Fibroblast of skin of left quadriceps (primary cell): Measurements from ENCODE around the gene AGRN.
A peak's percentile ranks its signal among the peaks of the same experiment; 100 is the strongest.
"Not testable (repeated sequence)": the region's sequence is repeated elsewhere in the genome, so short reads cannot be mapped to it uniquely, and the experiment has no call there.

Experiments
- DNase-seq, 2 experiments: peaks; one replicate each; pipeline ENCODE4 v3.0.0-alpha.2; 2013; ENCODE audit warnings: low read depth in 2 of 2

The AGRN gene

DNA sequence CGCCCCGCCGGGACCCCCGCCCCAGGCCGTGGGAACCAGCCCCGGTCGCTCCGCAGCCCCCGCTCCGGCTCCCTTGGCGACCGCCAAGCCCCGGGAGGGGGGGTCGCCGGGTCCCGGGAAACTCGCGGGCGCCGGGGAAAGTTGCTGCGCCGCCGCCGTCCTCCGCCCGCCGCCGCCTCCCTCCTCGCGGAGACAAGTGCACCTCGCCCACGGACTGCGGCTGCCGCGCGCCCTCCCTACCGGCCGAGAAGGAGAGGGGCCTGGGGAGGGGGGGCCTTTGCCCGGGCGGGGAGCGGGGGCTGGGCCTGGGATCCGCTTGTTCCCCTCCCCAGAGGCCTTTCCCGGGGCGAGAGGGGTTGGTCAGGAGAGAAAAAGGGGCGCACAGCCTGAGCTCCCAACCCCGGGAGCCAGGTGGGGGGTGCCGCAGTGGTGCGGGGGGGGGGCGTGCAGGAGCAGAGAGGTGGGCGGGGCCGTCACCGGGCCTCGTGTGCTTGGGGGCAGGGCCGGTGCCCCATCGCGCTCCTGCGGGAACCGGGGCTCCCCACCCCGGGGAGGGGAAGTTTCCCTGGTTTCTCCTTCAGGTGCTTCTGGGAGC, 592 bp downstream of the AGRN start:
- no peak for DNase-seq

DNA sequence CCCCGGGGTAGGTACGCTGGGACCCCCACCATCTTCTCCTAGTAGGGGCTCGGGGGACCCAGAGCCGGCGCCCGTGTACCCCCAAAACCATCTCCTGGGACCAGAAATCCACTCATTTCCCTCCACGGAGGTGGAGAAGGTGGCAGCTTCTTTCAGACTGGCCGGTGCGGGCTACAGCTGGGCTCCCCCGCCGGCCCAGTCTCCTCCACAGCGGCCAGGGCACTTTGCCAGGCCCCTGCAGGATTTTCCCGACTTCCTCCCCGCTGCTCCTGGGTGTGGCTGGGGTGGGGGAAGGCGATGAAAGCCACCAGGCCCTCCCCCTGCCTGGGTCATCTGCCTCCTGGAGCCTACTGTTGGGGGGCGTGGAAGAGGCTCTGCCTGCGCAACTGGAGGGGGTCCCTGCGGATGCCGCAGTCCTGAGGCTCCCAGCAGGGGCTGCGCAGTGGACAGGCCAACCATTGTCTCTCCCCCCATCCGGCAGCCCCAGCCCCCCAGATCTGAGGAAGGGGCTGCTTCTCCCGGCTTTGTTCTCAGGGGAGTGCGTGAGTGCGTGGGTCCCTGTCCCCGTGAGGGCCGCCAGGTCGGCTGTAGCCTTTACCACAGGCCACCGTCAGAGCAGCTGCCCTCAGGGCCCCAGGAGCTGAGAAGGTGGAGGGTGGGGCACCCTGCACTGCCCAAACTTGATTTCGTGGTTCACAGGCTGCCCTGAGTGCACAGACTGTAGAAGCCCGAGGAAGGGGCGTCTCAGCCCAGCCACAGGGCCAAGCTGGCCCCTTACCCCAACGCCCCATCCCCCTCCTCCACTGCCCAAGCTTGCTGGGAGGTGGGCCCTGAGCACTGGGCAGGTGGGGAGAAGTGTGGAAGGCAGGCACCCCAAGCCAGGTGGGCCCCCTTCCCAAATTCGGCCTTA, 1.3 kb downstream of the AGRN start:
- peak in 1 of 2 experiments; percentile 53 for DNase-seq

DNA sequence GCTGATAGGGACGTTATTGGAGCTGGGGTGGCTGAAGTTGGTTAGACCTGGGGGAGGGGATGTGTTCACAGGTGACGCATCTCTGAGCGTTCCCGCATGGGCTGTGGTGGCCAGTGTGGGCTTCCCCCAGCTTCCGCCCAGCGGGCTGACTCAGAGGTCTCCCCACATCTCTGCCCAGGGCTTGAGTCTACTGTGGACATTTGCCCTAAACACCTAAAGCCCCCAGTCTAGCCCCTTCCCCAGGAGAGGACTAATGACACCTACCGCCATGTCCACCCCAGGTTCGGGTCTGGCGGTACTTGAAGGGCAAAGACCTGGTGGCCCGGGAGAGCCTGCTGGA, 2.0 kb downstream of the AGRN start:
- DNase-seq: no peak

DNA sequence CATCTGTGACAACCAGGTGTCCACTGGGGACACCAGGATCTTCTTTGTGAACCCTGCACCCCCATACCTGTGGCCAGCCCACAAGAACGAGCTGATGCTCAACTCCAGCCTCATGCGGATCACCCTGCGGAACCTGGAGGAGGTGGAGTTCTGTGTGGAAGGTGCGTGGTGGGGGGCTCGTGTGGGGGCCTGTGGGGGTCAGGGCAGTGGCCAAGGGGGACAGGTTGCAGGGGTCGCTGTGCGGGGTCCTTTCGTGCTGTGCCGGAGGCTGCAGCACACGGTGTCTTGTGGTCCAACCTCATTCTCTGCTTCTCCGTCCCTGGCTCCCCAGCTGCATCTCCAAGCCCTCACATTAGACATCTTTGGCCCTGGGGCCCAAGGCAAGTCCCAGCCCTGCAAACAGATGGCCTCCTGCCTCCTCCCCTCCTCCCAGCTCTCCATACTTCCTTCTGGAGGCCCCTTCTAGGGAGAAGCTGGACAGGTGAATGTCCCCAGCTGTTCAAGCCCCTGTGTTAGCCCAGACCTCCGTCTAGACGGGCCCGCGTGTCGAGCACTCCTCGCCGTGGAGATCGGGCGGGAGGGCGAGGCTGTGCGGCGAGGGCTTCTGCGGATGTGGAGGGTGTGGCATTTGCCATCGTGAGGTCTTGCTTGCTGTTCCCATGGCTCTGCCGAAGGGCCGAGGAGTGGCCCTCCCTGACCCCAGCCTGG, 2.5 kb downstream of the AGRN start:
- no peak for DNase-seq

DNA sequence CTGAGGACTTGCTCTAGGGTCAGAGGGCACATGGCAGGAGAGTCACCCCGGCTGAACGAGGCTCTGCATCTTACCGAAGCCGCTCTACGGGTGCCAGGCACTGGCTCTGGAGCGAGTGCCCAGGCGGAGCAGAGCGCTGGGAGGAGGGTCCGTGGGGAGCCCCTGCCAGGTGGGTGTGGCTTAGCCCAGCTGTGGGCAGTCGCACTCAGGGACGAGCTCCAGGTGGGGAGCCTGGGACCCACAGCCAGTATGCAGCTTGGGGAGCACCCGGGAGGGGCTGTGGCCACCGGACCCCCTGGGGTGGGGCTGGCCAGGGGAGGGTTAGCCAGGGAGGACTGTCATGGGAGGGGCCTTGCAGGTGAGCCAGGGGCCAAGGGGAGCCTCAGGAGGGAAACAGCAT, 3.8 kb downstream of the AGRN start:
- no peak for DNase-seq

DNA sequence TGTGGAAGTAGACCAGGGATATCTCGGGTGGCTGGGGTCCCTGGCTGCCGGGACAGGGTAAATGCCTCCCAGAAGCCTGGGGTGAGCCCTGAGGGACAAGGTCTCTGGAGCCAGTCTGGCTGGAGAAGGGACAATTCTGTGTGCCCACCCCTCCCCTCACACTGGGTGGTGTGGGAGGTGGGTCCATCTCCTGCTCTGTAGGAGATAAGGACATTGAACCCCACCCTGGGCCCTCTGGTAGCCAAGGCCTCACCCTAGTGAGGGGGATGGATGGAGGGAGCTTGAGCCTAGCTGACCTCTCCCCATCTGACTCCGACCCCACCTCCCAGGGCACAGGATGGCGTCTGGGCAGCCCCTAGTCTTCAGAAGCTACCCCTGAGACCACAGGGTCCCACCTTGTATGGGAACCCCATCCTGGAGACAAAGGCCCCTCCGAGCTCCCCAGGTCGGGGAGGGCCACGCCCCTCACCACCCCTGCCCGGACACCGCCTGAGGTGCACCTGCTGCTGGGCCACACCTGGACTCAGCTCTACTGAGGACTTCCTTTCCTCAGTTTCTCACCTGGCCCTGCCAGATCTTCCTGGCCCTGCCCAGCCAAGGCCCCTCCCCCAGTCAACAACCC, 4.3 kb downstream of the AGRN start:
- no peak for DNase-seq

DNA sequence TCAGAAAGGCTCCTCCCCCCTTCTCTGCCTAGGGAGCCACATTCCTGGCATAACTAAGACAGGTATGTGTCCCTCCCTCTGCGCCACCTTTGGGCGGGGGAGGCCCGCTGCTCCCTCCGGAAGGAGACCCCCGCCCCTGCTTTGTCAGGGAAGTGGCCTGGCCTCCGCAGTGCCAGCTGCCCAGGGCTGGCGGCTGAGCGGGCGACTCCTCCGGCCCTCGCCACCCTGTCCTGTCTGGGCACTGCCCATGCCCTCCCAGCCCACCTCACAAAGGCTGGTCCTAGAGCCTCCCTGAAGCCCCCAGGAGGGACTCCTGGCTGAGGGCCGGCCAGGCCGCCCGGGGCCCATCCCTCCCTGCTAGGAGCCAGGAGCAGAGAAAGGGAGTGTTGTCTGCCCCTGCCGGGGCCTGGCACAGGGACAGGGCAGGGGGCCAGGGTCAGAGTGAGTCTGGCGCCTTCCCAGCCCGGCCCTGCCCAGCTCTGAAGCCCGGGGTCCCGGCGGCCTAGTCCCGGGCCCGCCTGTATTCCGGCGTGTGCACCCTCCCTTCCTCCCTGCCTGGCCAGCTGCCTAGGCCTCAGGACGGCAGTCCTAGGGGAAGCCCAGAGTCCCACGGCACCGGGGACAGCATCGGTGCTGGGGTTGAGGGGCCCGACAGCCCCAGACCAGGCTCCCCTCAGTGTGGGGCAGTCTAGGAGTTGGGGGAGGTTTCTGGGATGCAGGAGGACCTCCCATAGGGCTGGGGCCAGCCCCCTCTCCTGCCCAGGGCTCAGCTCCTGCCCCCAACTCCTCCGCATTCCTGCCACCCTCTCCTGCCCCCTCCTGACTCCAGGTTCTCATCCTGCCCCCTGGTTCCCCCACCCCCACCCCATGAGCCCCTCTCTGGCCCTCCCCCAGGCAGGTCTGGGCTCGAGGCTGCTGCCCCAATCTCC, 5.1 kb downstream of the AGRN start:
- DNase-seq: no peak

DNA sequence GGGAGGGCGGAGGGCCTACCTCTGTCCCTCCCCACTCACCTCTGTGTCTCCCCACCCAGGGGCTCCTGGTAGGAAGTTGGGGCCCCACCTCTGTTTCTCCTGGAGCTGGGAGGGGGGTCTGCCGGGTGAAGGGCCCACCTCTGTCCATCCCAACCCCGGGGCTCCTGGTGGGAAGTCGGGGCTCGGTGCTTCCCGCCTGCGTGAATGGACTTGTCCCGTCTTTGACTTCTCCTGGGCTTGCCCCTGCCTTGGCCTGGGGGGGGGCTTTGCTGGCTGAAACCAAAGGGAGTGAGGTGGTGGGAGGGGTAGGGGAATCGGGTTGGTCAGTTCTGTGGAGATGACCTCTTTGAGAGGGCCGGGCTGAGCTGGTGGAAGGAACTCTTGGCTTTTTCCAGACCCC, 5.8 kb downstream of the AGRN start:
- no peak for DNase-seq

DNA sequence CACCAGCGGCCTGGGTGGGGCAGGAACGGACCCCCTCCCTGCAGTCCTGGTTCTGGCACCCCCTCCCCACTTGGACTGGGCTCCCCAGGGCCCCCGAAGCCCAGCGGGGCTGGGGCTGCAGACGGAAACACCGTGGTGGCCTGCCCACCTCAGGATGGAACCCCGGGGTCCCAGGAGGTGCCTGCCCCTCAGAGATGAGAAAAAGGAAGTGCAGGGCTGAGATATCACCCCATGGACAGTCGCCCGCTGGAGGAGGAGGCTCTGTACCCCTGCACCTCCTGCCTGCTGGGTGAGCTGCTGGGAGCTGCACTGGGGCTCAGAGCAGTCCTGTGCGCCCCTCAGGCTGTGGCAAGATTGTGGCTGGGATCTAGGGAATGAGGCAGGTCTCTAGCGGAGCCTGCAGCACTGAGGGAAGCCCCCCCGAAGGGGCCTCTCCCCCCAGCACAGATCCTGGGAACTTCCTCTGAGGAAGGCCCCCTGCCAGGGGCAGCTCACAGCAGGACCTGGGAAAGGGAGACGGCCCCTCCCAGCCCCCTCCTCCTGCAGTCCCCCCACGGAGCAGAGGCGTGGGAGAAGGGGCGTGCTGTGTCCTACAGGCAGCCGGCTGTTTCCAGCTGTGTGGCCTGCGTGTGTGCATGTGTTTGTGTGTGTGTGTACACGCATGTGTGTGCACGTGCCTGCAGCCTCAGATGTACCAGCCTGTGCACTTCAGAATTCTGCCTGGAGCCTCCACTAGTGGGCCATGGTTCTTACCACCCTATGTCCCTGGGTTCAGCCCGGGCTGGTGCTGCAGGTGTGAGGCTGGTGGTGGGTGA, 6.9 kb downstream of the AGRN start:
- no peak for DNase-seq

DNA sequence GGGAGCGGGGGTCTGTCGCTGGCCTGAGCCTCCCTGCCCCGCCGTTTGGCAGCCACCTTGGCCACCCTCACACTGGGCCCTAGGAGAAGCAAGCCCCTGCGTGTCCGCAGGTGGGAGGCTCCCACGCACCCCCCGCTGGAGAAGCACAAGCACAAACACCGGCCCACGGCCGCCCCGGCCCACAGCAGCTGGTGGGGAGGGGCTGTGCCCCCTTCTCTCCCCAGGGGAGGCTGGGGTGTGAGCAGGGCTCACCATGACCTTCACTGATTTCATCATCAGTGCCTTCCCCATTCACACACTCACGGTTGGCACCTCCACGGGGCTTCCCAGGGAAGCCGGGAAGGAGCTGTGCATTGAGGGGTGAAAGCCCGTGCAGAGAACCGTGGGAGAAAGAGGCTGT, 7.9 kb downstream of the AGRN start:
- no peak for DNase-seq

DNA sequence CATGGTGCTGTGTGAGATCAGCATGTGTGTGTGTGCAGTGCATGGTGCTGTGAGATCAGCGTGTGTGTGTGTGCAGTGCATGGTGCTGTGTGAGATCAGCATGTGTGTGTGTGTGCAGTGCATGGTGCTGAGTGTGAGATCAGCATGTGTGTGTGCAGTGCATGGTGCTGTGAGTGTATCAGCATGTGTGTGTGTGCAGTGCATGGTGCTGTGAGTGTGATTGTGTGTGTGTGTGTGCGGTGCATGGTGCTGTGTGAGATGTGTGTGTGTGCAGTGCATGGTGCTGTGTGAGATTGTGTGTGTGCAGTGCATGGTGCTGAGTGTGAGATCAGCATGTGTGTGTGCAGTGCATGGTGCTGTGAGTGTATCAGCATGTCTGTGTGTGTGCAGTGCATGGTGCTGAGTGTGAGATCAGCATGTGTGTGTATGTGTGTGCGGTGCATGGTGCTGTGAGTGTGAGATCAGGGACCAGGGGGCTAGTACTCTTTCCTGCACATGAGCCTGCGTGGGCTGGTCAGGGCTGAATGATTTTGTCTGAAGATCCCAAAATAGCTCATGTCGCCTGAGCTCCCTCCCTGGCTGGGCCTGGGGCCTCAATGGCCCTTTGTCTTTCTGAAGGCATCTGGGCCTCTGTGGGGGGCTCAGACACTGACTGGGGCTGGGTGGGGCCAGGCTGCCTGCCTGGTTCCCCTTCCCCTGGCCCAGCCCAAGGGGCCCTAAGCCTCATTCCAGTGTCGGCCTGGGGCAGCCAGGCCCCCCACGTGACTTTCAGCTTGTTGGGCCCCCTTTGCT, 11.1 kb downstream of the AGRN start:
- DNase-seq: not testable (repeated sequence)

DNA sequence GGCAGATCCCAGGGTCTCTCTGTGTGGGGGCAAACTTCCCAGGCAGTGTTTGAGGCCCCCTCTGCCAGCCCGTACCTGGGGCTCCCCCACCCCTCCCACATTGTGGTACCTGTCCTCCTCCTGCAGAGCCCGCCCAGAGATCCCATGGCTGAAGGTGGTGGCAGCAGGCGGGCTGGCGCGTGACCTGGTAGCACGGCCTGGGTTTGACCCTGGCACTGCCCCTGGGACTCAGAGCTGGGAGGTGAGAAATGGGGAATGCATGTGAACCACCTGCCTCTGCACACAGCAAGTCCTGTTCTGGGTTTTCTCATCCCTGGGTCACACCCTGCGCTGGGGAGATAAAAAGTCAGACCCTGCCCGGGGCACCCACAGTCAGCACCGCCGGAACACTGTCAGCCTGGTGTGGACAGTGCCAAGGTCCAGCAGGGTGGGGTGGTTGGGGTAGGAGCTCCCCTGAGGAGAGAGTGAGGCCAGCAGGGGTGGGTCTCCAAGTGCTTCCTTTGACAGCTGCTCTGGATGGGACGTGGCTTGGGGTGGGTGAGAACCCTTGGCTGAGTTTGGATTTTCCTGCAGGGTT, 11.8 kb downstream of the AGRN start:
- DNase-seq: no peak

DNA sequence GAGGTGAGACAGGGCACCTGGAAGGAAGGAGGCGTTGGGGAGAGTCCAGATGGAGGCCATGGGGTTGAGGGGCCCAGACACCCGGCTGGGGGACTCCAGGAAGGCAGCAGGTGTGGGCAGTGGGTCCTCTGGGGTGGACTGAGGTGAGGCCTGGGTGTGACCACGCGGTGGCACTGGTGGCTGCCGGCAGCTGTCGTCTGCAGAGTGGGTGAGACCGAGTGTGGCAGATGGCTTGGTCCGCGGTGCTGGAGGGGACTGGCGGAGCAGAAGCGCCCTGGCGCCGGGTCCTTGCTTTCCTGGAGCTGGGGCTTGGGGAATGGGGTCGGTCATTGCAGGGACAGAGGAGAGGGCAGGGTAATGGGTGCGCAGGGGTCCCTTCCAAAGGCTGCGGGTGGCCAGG, 12.5 kb downstream of the AGRN start:
- no peak for DNase-seq

DNA sequence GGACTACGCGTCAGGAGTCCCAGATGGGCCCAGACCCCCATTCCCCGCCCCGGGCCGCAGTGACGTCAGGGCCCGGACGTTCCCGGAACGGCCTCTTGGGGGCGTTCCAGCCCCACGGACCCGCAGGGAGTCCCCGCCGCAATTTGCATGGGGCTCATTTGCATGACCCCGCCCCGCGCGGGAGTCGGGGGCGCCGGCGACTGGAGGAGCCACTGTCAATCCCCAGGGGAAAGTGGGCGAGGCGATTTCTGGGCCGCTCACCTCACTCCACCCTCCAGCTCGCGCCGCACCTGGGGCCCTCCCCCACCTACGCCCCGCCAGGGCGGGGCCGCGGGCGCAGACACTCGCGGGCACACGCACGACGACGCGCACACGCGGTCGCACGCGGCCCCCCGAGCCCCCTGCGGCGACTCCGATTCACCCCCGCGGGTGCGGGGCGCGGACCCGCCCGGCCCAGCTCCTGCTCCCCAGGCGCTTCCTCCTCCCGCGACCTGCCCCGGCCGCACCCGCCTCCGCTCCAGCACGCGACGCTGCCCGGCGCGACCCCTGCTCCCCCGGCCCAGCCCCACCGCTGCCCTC, 13.2 kb downstream of the AGRN start:
- peak; percentile 32 to 40 for DNase-seq

DNA sequence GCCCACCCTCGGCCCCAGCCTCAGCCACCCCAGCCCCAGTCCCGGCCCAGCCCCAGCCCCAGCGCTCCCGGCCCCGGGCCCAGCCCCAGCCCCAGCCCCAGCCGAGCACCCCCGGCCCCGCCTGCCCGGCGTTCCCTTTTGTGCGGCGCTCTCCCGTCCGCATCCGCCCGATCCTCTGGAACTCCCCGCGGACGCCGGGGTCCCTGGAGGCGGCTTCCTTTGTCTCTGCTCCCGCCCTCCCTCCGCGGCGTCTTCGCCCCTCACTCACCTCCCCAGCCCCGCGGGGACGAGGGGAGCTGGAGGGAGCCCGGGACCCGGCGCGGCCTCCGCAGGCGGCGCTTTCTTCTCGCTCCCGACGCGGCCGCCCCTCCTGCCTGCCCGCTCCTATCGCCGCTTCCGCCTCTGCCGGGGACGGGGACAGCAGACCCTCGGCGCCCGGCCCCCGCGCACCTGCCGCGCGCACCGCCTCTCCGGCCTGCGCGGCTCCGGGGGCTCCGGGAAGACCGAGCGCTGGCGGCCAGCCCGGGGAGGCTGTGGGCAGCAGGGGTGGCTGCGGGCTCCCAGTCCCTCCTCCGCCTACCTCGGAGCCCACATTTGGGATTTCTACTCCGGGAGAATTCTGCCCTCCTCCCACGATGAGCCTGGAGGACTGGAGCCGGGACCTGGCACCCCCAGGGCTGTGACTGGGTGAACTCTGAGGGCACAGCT, 14.0 kb downstream of the AGRN start:
- DNase-seq: no peak

DNA sequence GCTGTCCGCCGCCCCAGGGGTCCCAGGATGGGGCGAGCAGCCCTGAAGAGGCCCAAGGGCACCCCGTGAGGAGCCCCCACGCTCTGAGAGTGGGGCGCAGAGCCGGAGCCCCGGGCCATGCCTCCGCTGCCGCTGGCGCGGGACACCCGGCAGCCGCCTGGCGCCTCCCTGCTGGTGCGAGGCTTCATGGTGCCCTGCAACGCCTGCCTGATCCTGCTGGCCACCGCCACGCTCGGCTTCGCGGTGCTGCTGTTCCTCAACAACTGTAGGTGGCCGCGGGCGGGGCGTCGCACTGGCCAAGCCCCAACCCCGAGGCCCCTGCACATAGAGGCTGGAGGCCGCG, 14.5 kb downstream of the AGRN start:
- no peak for DNase-seq

DNA sequence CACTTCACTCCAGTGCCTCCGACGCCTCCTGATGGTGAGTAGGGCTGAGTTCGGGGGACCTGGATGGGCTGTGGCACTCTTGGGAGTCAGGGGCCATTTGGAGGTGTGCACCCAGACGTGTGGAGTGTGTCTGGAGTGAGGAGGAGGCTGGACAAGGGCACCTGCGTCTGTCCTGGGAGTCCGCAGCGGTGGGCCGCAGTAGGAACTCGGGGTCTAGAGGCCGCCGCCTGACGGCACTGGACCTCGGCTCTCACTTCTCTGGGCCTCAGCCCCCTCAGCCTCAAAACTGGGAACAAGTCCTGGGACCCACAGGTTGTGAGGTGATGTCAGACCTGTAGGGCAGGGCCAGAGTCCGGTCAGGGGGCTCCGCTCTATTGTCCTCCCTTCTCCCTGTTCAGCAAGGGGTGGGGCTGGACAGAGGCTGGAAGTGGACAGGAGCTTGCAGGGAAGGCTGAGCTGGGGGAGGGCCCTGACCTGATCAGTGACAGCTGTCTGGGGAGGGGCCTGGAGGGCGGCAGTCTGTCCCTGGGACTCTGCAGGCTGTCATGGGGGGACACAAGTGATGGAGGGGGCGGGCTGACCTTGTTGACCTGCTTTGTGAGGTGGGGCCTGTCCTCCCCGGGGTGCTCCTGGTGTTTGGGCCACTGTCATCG, 15.5 kb downstream of the AGRN start:
- no peak for DNase-seq
